Endothelial cell of umbilical vein (primary cell): ENCODE results near the gene TFDP2.

Experiments used
- CTCF ChIP-seq, 2 donors: IDR thresholded peaks; 1 replicate in 1 of 2; 2 replicates in 1 of 2; pipeline ENCODE4 v1.5.1; 2011; ENCODE audit warnings: low read length in 2 of 2, mild to moderate bottlenecking in 2 of 2, moderate library complexity in 2 of 2, control low read depth in 1 of 2, inconsistent platforms in 1 of 2, low read depth in 1 of 2; ENCODE audit not compliant: insufficient read depth in 1 of 2; ENCODE audit errors: extremely low read depth in 1 of 2
- MAX ChIP-seq: IDR thresholded peaks from 2 replicates; pipeline ENCODE4 v1.6.1; 2011; ENCODE audit not compliant: insufficient read depth, insufficient read length
- POLR2A ChIP-seq: IDR thresholded peaks from 2 replicates; pipeline ENCODE4 v1.6.1; 2012; ENCODE audit warnings: low read depth, mild to moderate bottlenecking, control low read depth, low read length

GRCh38 chr3:142040941-142041491 is 108.3 kb downstream of the TFDP2 start:
- TF ChIP-seq CTCF (IDR thresholded peaks at IDR 0.05; ENCODE audit: extremely low read depth in 1 of 2, insufficient read depth in 1 of 2, low read depth in 1 of 2, low read length in 2 of 2) (no peak), POLR2A (no peak), MAX (no peak)
